ENCODE results near the gene UBE2E1.

UBE2E1 gene

DNA sequence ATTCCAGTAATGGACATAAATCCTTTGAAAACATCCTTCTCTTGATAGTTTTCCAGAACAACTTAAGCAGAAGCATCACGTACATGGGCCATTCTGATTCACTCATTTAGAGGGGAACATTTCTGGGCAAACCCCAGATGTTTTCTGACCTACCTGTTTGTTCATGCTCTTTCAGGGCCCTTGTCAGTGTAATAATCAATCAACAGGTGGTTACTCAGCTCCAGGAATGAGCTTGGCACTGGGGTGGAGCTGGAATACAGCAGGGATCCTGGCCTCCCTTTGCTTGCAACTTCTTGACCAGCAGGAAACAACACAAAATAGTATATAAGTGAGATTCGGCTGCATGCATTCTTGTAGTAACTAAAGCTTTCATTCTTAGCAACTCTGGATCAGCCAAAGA, 9.2 kb upstream of the UBE2E1 start:
- DNase-seq, result no peak

DNA sequence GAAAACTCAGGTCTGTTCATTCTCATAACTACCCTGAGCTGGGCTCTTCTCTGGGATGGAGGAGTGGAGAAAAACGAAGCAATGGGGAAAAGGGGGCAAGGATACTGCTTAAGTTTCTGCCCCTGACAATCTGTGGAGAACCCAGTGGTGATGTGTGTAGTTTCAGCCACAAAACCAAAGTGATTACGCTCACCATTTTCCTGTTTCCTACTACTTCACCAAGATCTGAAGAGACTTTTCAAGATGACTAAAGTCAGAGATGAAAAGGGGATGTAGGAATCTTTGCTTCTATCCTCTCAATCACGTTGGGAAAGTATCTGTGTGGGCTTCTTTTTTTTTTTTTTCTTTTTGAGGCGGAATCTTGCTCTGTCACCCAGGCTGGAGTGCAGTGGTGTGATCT, 8.3 kb upstream of the UBE2E1 start:
- DNase-seq, result peak; percentile 86

DNA sequence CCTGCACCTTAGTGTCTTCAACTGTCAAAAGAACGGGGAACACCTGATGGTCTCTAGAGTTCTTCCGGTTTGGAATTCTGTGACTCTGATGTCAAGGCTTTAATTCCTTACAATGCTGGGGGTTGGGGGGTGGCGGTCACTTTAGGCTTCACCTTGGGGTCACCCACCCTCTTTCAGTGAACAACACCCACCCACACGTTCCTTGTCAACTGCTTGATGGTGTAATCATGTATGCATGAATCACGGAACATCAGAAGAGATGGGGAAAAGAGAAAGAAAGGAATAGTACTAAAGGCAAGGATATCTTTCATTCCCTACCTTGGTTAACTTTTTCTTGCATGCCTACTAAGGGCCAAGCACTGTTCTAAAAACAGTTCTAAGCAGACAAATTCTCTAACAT, 7.3 kb upstream of the UBE2E1 start:
- peak; percentile 11 for DNase-seq

- DNase-seq, result no peak
Observed at GRCh38 chr3:23798876-23799275, 6.9 kb upstream of the UBE2E1 start.

DNA sequence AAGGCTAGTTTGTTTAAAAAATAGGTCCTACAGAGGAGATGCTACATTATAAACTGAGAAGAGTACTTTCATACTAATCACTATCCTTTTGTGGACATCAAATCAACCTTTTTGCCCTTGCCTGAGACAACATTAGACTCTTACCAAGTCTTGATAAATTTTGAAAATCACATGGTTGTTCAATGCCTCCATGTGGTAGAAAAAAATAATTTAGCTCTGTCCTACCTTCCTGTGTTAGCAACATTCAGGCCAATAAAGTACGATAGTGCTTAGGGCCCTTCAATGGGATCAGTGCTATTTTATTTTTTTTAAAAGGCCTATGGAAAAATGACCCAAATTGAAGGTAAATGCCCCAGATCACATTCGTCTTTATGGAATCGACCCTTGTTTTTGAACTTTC, 5.0 kb upstream of the UBE2E1 start:
- DNase-seq, result no peak

GRCh38 chr3:23804441-23805209, 1.1 kb upstream of the UBE2E1 start:
- no peak for DNase-seq

DNA sequence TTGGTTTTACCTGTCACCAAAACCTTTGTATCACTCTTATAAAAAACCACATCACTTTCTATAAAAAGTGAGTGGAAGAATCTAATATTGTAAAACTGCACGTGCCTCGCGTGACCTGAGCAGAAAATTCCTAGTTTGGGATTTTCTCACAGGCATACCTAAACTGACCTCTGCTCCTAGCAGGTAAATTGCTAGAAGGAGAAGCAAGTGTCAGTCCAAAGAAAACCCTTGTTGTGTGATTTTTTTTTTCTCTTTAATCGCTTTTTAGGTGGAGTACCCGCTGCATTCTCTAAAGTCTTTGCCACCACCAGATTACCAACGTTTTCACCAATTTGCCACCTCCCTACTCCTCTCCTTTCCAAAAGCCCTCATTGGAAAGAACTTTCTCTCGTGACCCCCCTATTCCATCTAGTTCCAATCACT, 534 bp upstream of the UBE2E1 start:
- DNase-seq, result no peak

- DNase-seq, result no peak
Observed at GRCh38 chr3:23806534-23807423, 1.0 kb downstream of the UBE2E1 start.

DNA sequence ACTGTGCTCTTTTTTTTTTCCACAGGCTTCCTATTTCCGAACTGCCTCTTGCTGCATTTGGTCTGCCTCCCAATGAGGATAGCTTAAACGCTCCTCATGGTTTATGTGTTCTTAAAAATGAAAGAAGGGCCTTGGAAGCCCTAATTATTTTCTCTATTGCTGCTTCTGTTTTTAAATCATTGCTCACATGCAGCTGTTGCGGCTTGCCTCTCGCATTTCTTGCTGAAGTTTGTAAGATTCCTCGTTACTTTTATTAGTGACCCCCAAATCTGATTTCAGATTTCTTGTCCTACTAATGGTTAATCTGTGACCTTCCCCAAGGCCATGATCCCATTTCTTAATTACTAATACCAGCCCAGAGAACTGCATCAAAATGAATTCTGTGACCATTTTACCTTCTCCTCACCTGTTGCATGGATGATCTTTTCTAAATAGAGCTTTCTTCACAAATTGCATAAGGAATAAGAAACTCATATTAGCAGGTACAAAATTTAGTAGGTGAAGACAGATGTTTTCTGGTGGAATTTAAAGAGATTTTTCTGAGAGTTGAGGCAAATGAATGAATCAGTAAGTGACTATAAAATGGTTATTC, 1.8 kb downstream of the UBE2E1 start:
- DNase-seq, result peak; percentile 57

- no peak for DNase-seq
Observed at GRCh38 chr3:23808525-23808924, 2.8 kb downstream of the UBE2E1 start.

DNA sequence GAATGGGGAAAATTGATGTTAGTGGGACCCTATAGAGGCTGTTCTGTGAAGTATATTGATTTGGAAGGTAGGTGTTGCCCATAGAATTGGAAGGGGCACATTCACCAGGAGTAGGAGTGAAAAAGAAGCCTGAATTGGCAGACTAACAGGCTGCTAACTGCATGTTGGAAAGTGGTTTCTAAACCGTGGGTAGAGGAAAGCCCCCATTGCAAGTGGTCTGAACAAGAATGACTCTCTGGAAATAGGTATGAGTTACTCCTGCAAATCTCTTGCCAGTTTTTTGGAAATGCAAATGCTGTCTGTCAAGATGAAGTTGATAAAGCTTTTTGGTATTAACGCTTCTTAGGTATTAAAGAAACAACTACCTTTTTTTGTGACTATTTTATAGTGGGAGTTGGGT, 3.5 kb downstream of the UBE2E1 start:
- peak; percentile 16 for DNase-seq

GRCh38 chr3:23809840-23810342, 4.1 kb downstream of the UBE2E1 start:
- DNase-seq, result peak; percentile 12

DNA sequence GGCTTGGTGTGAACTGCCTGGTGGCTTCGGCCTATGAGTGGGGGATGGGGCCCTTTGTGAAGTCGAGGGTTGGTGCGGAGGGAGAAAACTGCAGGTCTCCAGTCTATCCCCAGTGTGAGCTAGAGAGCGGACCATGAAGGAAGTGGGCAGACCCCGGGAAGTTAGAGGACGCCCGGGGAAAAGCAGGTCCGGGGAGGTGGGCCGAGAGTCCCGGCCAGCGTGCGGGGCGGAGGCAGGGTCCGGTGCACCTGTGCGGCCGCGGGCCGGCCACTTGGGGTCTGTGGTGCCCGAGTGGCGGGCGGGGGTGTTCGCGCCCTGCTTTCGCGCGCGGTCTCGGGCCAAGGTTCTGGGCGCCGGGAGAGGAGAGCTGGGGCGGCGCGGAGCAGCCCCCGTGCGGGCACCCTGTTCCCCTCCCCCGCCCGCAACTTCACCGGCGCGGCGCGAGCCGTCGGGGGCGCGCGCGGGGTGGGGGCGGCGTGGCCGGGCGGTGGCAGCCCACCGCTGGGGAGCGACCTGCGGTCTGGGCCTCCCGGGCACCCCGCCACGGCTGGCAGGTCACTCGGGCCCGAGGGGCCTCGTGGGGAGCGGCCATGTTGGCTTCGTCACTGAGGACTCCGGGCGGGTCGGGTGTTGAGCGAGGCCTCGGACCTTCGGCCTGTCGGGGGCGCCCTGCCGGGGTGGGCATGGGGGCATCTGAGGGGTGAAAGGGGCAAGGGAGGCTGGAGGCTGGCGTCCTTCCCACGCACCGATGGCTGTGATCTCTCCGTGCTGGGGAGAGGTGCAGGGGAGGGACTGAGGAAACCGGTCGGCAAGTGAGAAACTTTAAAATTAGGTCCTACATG, 4.8 kb downstream of the UBE2E1 start:
- DNase-seq, result peak; percentile 14

GRCh38 chr3:23811185-23811527, 5.4 kb downstream of the UBE2E1 start:
- DNase-seq, result peak; percentile 7

- DNase-seq, result peak; percentile 37
Observed at GRCh38 chr3:23811919-23812318, 6.2 kb downstream of the UBE2E1 start.

DNA sequence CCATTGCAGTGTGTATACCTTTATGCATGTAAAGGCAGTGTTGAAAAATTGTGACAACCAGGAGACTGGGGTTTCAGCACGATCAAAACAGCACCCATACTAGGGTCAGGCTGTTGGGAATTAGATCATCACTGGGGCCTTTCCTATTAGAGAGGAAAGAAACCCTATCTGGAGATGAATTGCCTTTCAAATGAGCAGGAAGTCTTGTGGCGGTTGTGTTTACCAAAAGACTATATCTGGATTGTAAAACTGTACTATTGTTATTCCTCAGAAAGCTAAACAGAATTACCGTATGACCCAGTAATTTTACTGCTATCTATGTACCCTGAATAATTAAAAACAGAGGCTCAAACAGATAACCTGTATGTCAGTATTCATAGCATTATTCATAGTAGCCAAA, 10.1 kb downstream of the UBE2E1 start:
- DNase-seq, result no peak

DNA sequence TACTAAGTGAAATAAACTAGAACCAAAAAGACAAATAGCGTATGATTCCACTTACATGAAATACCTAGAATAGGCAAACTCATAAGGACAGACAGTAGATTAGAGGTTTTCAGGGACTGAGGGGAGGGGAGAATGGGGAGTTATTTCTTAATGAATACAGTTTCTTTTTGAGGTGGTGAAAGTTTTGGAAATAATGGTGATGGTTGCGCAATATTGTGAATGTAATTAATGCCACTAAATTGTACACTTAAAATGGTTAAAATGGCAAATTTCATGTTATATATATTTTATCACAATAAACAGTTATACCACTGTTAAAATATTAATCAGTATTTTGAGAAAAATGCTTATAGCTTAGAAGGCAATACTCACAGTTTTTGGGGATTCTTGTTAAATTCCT, 11.0 kb downstream of the UBE2E1 start:
- no peak for DNase-seq

DNA sequence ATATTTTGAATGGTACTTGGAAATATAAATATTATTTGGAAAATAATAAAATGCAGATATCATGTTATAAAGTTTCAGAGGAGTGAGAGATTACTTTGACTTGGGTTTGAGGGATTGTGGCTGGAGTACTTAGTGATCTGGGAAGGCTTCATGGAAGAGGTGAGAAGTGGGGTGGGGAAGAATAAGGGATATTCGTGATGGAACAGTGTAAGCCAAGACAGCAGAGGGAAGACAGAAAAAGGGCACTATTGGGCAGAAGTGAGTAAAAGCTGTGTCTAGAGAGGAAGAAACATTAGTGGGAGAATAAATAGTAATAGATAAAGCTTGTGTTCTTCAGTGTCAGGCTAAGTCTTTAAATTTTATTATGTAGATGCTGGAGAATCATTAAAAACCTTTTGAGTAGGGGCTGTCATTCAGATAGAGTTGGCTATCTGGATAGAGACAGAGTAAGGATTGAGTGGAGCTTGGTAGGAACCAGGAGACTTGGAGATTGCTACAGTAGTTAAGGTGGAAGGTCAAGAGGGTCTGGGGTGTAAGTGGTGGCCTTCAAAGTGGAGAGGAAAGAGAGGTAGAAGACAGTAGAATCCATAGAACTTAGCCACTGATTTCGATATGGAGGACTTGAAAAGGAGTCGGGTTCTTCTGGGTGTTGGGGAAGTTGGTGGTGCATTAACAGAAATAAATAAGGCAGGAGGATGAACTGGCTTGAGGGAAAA, 11.9 kb downstream of the UBE2E1 start:
- DNase-seq, result no peak

GRCh38 chr3:23819599-23820360, 14.0 kb downstream of the UBE2E1 start:
- DNase-seq, result peak; percentile 72

GRCh38 chr3:23820888-23821287, 15.1 kb downstream of the UBE2E1 start:
- no peak for DNase-seq

DNA sequence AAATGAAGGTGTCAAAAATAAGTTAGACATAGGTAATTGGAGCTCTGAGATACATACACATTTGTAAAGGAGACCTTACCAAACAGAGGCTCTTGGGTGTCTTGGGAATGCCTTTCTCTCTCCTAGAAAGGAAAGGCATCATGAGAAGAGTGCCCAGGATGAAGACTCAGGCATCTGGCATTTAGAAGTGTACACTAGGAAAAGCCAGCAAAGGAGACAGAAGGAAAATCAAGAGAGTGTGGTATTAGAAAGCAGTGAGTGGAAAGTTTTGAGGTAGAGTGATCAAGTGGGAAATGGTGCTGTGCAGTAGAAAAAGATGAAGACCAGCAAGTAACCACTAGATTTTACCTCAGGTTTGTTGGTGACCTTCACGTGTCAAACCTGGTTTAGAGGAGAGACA, 16.1 kb downstream of the UBE2E1 start:
- DNase-seq, result no peak
